NCI-H1092 treated with DMSO at 0.1 percent for 48 hours (cell line): Measurements from ENCODE around the gene ALDH9A1.
"Not testable (repeated sequence)": the region's sequence is repeated elsewhere in the genome, so short reads cannot be mapped to it uniquely, and the experiment has no call there.

Experiments used
- DNase-seq: peaks from one replicate; lab custom pipeline; 2025; lab: John Stamatoyannopoulos, UW

Gene ALDH9A1

GRCh38 chr1:165697881-165698760 lies at the start of gene ALDH9A1:
Gene ALDH9A1, minus strand, starts transcription at chr1:165698562. Its CDS starts 4 bp downstream, at chr1:165698558.
- DNase-seq = peak; percentile 87

GRCh38 chr1:165747632-165748447 lies 49.5 kb upstream of the ALDH9A1 start:
- no peak for DNase-seq

GRCh38 chr1:165744913-165745312 lies 46.6 kb upstream of the ALDH9A1 start:
- DNase-seq = not testable (repeated sequence)

- DNase-seq = no peak
Observed at GRCh38 chr1:165742194-165742593, 43.8 kb upstream of the ALDH9A1 start.

- no peak for DNase-seq
Observed at GRCh38 chr1:165738794-165739193, 40.4 kb upstream of the ALDH9A1 start.

- no peak for DNase-seq
Observed at GRCh38 chr1:165737196-165737595, 38.8 kb upstream of the ALDH9A1 start.

GRCh38 chr1:165734906-165735305 lies 36.5 kb upstream of the ALDH9A1 start:
- DNase-seq = no peak

- no peak for DNase-seq
Observed at GRCh38 chr1:165726841-165727240, 28.5 kb upstream of the ALDH9A1 start.

- DNase-seq = no peak
Observed at GRCh38 chr1:165726169-165726568, 27.8 kb upstream of the ALDH9A1 start.

GRCh38 chr1:165717918-165718515 lies 19.7 kb upstream of the ALDH9A1 start:
- DNase-seq = peak; percentile 57

GRCh38 chr1:165716265-165717051 lies 18.1 kb upstream of the ALDH9A1 start:
- DNase-seq = not testable (repeated sequence)

- DNase-seq = no peak
Observed at GRCh38 chr1:165712764-165713163, 14.4 kb upstream of the ALDH9A1 start.

GRCh38 chr1:165707984-165708706 lies 9.8 kb upstream of the ALDH9A1 start:
- DNase-seq = no peak

- no peak for DNase-seq
Observed at GRCh38 chr1:165703648-165704047, 5.3 kb upstream of the ALDH9A1 start.

GRCh38 chr1:165701922-165702321 lies 3.6 kb upstream of the ALDH9A1 start:
- DNase-seq = not testable (repeated sequence)

GRCh38 chr1:165699577-165699976 lies 1.2 kb upstream of the ALDH9A1 start:
- DNase-seq = no peak

- DNase-seq = no peak
Observed at GRCh38 chr1:165698761-165699052, 345 bp upstream of the ALDH9A1 start.

GRCh38 chr1:165697491-165697880 lies 876 bp downstream of the ALDH9A1 start:
- no peak for DNase-seq

- no peak for DNase-seq
Observed at GRCh38 chr1:165696625-165697100, 1.7 kb downstream of the ALDH9A1 start.

- no peak for DNase-seq
Observed at GRCh38 chr1:165695031-165695430, 3.3 kb downstream of the ALDH9A1 start.

GRCh38 chr1:165688046-165688445 lies 10.3 kb downstream of the ALDH9A1 start:
- no peak for DNase-seq
